ENCODE results near the gene CCRL2. TPM values are rescaled to one million over a fixed set of nuclear protein-coding genes. Genes with fewer than 3 reads are reported as not detected.
"Not testable (repeated sequence)": the region's sequence is repeated elsewhere in the genome, so short reads cannot be mapped to it uniquely, and the experiment has no call there.

CCRL2 gene
- total and polyA plus RNA-seq, 8 donors = 3.4 to 37.1 (median 4.6) TPM

GRCh38 chr3:46419816-46420215 lies 12.8 kb downstream of the CCRL2 start:
- H3K9me3 ChIP-seq = no peaks in the 10 kb centered on the region

GRCh38 chr3:46420931-46421330 lies 13.9 kb downstream of the CCRL2 start:
- H3K27ac ChIP-seq = no peak overlapping the region
- H3K36me3 ChIP-seq = peaks cover 0 to 8% of the 10 kb centered on the region in 2 donors
- intact Hi-C loops (cut with DNase I) = loop anchor here in 1 of 2 donors (10.0 kb wide), 1 partner anchor 146 kb away; no protein-coding TSS in a partner anchor
- peaks cover 0 to 9% of the 10 kb centered on the region in 2 donors for H3K4me1 ChIP-seq
- ATAC-seq (no peak), DNase-seq (no peak)
- TF ChIP-seq CTCF (IDR thresholded peaks at IDR 0.05) = no peak
- no peaks in the 10 kb centered on the region for H3K27me3 ChIP-seq
- no peak overlapping the region for H3K4me3 ChIP-seq
- H3K9me3 ChIP-seq = no peaks in the 10 kb centered on the region

More at GRCh38 chr3:46419816-46420215, 12.8 kb downstream of the CCRL2 start:
- DNase-seq = no peak
- H3K36me3 ChIP-seq = peaks cover 0 to 8% of the 10 kb centered on the region in 2 donors
- no peak for ATAC-seq
- H3K4me3 ChIP-seq = no peak overlapping the region
- H3K4me1 ChIP-seq = peaks cover 0 to 9% of the 10 kb centered on the region in 2 donors
- H3K27ac ChIP-seq = no peak overlapping the region
- TF ChIP-seq CTCF (IDR thresholded peaks at IDR 0.05) = no peak
- intact Hi-C loops (cut with DNase I) = loop anchor here in 1 of 2 donors (10.0 kb wide), 1 partner anchor 145 kb away; no protein-coding TSS in a partner anchor
- H3K27me3 ChIP-seq = no peaks in the 10 kb centered on the region

GRCh38 chr3:46422617-46423016 lies 15.6 kb downstream of the CCRL2 start:
- Histone ChIP-seq H3K27ac (no peak overlapping the region), H3K4me3 (no peak overlapping the region), H3K9me3 (no peaks in the 10 kb centered on the region), H3K4me1 (peaks cover 0 to 9% of the 10 kb centered on the region in 2 donors), H3K36me3 (peaks cover 0 to 6% of the 10 kb centered on the region in 2 donors), H3K27me3 (no peaks in the 10 kb centered on the region)
- intact Hi-C loops (cut with DNase I) = loop anchor here in 1 of 2 donors (10.0 kb wide), 1 partner anchor 148 kb away; no protein-coding TSS in a partner anchor
- no peak for TF ChIP-seq CTCF (IDR thresholded peaks at IDR 0.05)
- ATAC-seq (peak; percentile 39), DNase-seq (no peak)

GRCh38 chr3:46423588-46423987 lies 16.5 kb downstream of the CCRL2 start:
- Histone ChIP-seq H3K27ac (no peak overlapping the region), H3K4me1 (peaks cover 0 to 9% of the 10 kb centered on the region in 2 donors), H3K4me3 (no peak overlapping the region), H3K27me3 (no peaks in the 10 kb centered on the region), H3K9me3 (no peaks in the 10 kb centered on the region), H3K36me3 (no peaks in the 10 kb centered on the region)
- no peak for ATAC-seq
- no peak for DNase-seq
- intact Hi-C loops (cut with DNase I) = loop anchor here in 1 of 2 donors (10.0 kb wide), 1 partner anchor 149 kb away; no protein-coding TSS in a partner anchor
- no peak for TF ChIP-seq CTCF (IDR thresholded peaks at IDR 0.05)

GRCh38 chr3:46426476-46426875 lies 19.4 kb downstream of the CCRL2 start:
- not testable (repeated sequence) for H3K36me3 ChIP-seq, H3K4me1 ChIP-seq, H3K27me3 ChIP-seq, DNase-seq, H3K9me3 ChIP-seq, H3K4me3 ChIP-seq, ATAC-seq
- intact Hi-C loops (cut with DNase I) = loop anchor here in 1 of 2 donors (10.0 kb wide), 1 partner anchor 152 kb away; no protein-coding TSS in a partner anchor
- H3K27ac ChIP-seq = peak overlapping the region in 1 of 2 donors; percentile 23

GRCh38 chr3:46427404-46427803 lies 20.3 kb downstream of the CCRL2 start:
- not testable (repeated sequence) for H3K4me3 ChIP-seq, H3K27me3 ChIP-seq, H3K27ac ChIP-seq, H3K4me1 ChIP-seq, H3K9me3 ChIP-seq, H3K36me3 ChIP-seq
- peak; percentile 27 for ATAC-seq
- peak; percentile 10 to 22 for TF ChIP-seq CTCF (IDR thresholded peaks at IDR 0.05)
- intact Hi-C loops (cut with DNase I) = loop anchor here in 1 of 2 donors (10.0 kb wide), 1 partner anchor 153 kb away; no protein-coding TSS in a partner anchor
- DNase-seq = peak in 1 of 4 donors; percentile 44
